HepG2 (cell line): ENCODE results near the gene HHEX. TPM values are rescaled to one million over a fixed set of nuclear protein-coding genes. Genes with fewer than 3 reads are reported as not detected.

Source experiments
- ATAC-seq: fragments of 200-7000 bp; cut with Tn5 transposase; 3 replicates; pipeline ENCODE4 v1.9.1; 2020; ENCODE audit warnings: mild to moderate bottlenecking, moderate library complexity
- BruUV-seq: library from RNA; stranded (reverse); fragments of 400-500 nt; replicated peaks from 2 replicates; lab custom pipeline; 2021; lab: Mats Ljungman, UMichigan
- CTCF ChIA-PET: fragments of 300-600 bp; formaldehyde crosslinking; extraction: SDS; loops from one replicate; lab custom pipeline; 2021; ENCODE audit warnings: low total read pairs, inconsistent platforms, low intra/inter-chr PET ratio; lab: Yijun Ruan, JAX
- POLR2A ChIA-PET: fragments of 350-600 bp; sonication (Branson Sonifier 250); formaldehyde crosslinking; loops from one replicate; lab custom pipeline; 2020; ENCODE audit warnings: antibody characterized with exemption, inconsistent platforms; lab: Yijun Ruan, JAX
- DNase-seq: peaks from one replicate; pipeline ENCODE4 v3.0.0-alpha.2; 2015; ENCODE audit warnings: low spot score
- FAIRE-seq: peaks from 3 replicates; lab custom pipeline; 2011; peaks lifted over from hg19 to GRCh38; lab: Jason Lieb, UNC
- H2AFZ ChIP-seq: one replicate; pipeline ENCODE4 v1.6.1; 2011; ENCODE audit warnings: low read length, inconsistent platforms
- H3K27ac ChIP-seq: fragments of 300-600 bp; 3 replicates; pipeline ENCODE4 v1.8.0; 2011; ENCODE audit warnings: mixed run types, mild to moderate bottlenecking, mixed read lengths, low read length, inconsistent platforms; ENCODE audit not compliant: insufficient read depth; ENCODE audit errors: extremely low read length
- H3K27me3 ChIP-seq, 2 experiments: fragments of 200-600 bp in 1 of 2; 2 replicates in 1 of 2; 3 replicates in 1 of 2; pipeline versions ENCODE4 v1.6.0 to v1.8.0; 2011; ENCODE audit warnings: low read length in 2 of 2, mild to moderate bottlenecking in 2 of 2, moderate library complexity in 2 of 2, inconsistent platforms in 1 of 2; ENCODE audit not compliant: insufficient read depth in 2 of 2, control insufficient read depth in 1 of 2
- H3K36me3 ChIP-seq, 2 experiments: fragments of 200-600 bp in 1 of 2; replicated peaks in 1 of 2; 2 replicates in 1 of 2; 3 replicates in 1 of 2; pipeline versions ENCODE4 v1.5.1 to v1.8.0; 2011; ENCODE audit warnings: low read length in 2 of 2, inconsistent platforms in 1 of 2; ENCODE audit not compliant: insufficient read depth in 2 of 2, control insufficient read depth in 1 of 2
- H3K4me1 ChIP-seq: 2 replicates; pipeline ENCODE4 v1.5.1; 2012; ENCODE audit warnings: low read length, inconsistent platforms; ENCODE audit not compliant: insufficient read depth
- H3K4me2 ChIP-seq: 2 replicates; pipeline ENCODE4 v1.6.0; 2011; ENCODE audit warnings: low read depth, low read length, inconsistent platforms
- H3K4me3 ChIP-seq, 3 experiments: fragments of 200-600 bp in 1 of 3; sonication (generic), shearing (Covaris generic) in 1 of 3; replicated peaks in 1 of 3; 2 replicates each; pipeline ENCODE4 v1.5.1; 2011 to 2016; ENCODE audit warnings: low read length in 3 of 3, inconsistent platforms in 2 of 3, low read depth in 2 of 3, mild to moderate bottlenecking in 2 of 3, control low read depth in 1 of 3, mixed read lengths in 1 of 3; ENCODE audit not compliant: insufficient read depth in 1 of 3
- H3K79me2 ChIP-seq: one replicate; pipeline ENCODE4 v1.6.1; 2011; ENCODE audit warnings: low read length, inconsistent platforms; ENCODE audit not compliant: insufficient read depth
- H3K9ac ChIP-seq: 2 replicates; pipeline ENCODE4 v1.6.0; 2011; ENCODE audit warnings: mild to moderate bottlenecking, low read depth, low read length, inconsistent platforms; ENCODE audit not compliant: insufficient read depth
- H3K9me3 ChIP-seq: 2 replicates; pipeline ENCODE4 v1.5.1; 2012; ENCODE audit warnings: mild to moderate bottlenecking, low read length
- H4K20me1 ChIP-seq: 2 replicates; pipeline ENCODE4 v1.6.0; 2011; ENCODE audit warnings: inconsistent platforms, mild to moderate bottlenecking, low read length, moderate library complexity; ENCODE audit not compliant: insufficient read depth
- HDAC1 ChIP-seq: sonication (generic); formaldehyde crosslinking; IDR thresholded peaks from 2 replicates; pipeline ENCODE4 v1.5.1; 2020; ENCODE audit warnings: mild to moderate bottlenecking, missing genetic modification reagents
- HOXD1 ChIP-seq: sonication (generic); formaldehyde crosslinking; IDR thresholded peaks from 2 replicates; pipeline ENCODE4 v1.5.0; 2020; ENCODE audit warnings: missing genetic modification reagents
- IKZF1 ChIP-seq: fragments of 450-650 bp; IDR thresholded peaks from 2 replicates; pipeline ENCODE4 v1.7.1; 2016
- MTF2 ChIP-seq: sonication (generic); formaldehyde crosslinking; IDR thresholded peaks from 2 replicates; pipeline ENCODE4 v1.5.0; 2020; ENCODE audit warnings: missing genetic modification reagents, borderline replicate concordance
- NFIC ChIP-seq: IDR thresholded peaks from 2 replicates; pipeline ENCODE4 v1.6.1; 2012; ENCODE audit warnings: mild to moderate bottlenecking, low read length, inconsistent platforms
- NFKB2 ChIP-seq: sonication (generic); formaldehyde crosslinking; IDR thresholded peaks from 2 replicates; pipeline ENCODE4 v1.4.0; 2020; ENCODE audit warnings: missing genetic modification reagents, borderline replicate concordance
- POLR2G ChIP-seq: fragments of 200-400 bp; formaldehyde crosslinking; IDR thresholded peaks from 2 replicates; pipeline ENCODE4 v1.6.1; 2018; ENCODE audit warnings: mild to moderate bottlenecking, low read depth, low read length, moderate library complexity
- RBAK ChIP-seq: sonication (generic); formaldehyde crosslinking; IDR thresholded peaks from 2 replicates; pipeline ENCODE4 v1.5.1; 2020; ENCODE audit warnings: mild to moderate bottlenecking, missing genetic modification reagents
- RFX1 ChIP-seq: fragments of 450-650 bp; IDR thresholded peaks from 2 replicates; pipeline ENCODE4 v1.6.1; 2017
- SP2 ChIP-seq: sonication (generic); formaldehyde crosslinking; IDR thresholded peaks from 2 replicates; pipeline ENCODE4 v1.5.1; 2020; ENCODE audit warnings: mild to moderate bottlenecking, missing genetic modification reagents
- SPEN ChIP-seq: sonication (generic); formaldehyde crosslinking; IDR thresholded peaks from 2 replicates; pipeline ENCODE4 v1.5.1; 2020; ENCODE audit warnings: low read depth, mild to moderate bottlenecking, missing genetic modification reagents
- ZBTB3 ChIP-seq: sonication (generic); formaldehyde crosslinking; IDR thresholded peaks from 2 replicates; pipeline ENCODE4 v1.4.0; 2020; ENCODE audit warnings: low read depth, mild to moderate bottlenecking, moderate library complexity, missing genetic modification reagents, borderline replicate concordance
- ZNF501 ChIP-seq: sonication (generic); formaldehyde crosslinking; IDR thresholded peaks from 2 replicates; pipeline ENCODE4 v1.5.1; 2020; ENCODE audit warnings: mild to moderate bottlenecking, moderate library complexity, missing genetic modification reagents
- ZNF878 ChIP-seq: sonication (generic); formaldehyde crosslinking; IDR thresholded peaks from 2 replicates; pipeline ENCODE4 v1.8.1; 2023; ENCODE audit warnings: mild to moderate bottlenecking, missing genetic modification reagents, moderate library complexity
- ZSCAN22 ChIP-seq: sonication (generic); formaldehyde crosslinking; IDR thresholded peaks from 2 replicates; pipeline ENCODE4 v1.4.0; 2020; ENCODE audit warnings: mild to moderate bottlenecking, missing genetic modification reagents
- WGBS: methylation state at CpG from one replicate; pipeline ENCODE4 v1.1.6; 2017; ENCODE audit warnings: low lambda C conversion rate; 5-methylcytosine and 5-hydroxymethylcytosine counted together
- in situ Hi-C: cut with HindIII; loops from 2 replicates; pipeline ENCODE4 v1.10.0; 2017; ENCODE audit warnings: low pct_unique_long_range_greater_than_20kb; ENCODE audit not compliant: extremely low pct_ligation_motif_present
- intact Hi-C: fragments of 100-400 bp; cut with micrococcal nuclease; formaldehyde crosslinking; loops from one replicate; pipeline ENCODE4 v1.10.0; 2022; ENCODE audit not compliant: unreplicated experiment
- polyA plus RNA-seq, 8 experiments: library from polyadenylated mRNA; depleted of rRNA in 3 of 8; stranded (reverse) in 7 of 8; unstranded in 1 of 8; fragments of >200 nt; fragmentation: Illumina TruSeq in 4 of 8; extraction: Trizol in 4 of 8; gene quantifications; 2 replicates each; pipeline versions ENCODE4 v1.2.1 to v1.2.3, GENCODE V29; 2011 to 2016; ENCODE audit warnings: low read depth in 4 of 8, missing spikeins in 1 of 8, mixed read lengths in 1 of 8; ENCODE audit not compliant: insufficient read depth in 1 of 8
- total RNA-seq, 5 experiments: library from RNA; depleted of rRNA; stranded (reverse); fragments of >200 nt; fragmentation: Illumina TruSeq; extraction: Trizol; gene quantifications; 2 replicates each; pipeline ENCODE4 v1.2.3, GENCODE V29; 2016; ENCODE audit warnings: low read depth in 1 of 5
- TF ChIP-seq, protein P1 (sequence below): sonication (generic); formaldehyde crosslinking; IDR thresholded peaks from 2 replicates; pipeline ENCODE4 v1.5.0; 2020; ENCODE audit warnings: mild to moderate bottlenecking, missing genetic modification reagents
- TF ChIP-seq, protein P2 (sequence below): sonication (generic); formaldehyde crosslinking; IDR thresholded peaks from 2 replicates; pipeline ENCODE4 v1.4.0; 2020; ENCODE audit warnings: missing genetic modification reagents

Gene HHEX
- total and polyA plus RNA-seq, 2 of the 13 experiments (the other 11 are each of a cell fraction or from before 2014, with no cell fraction given) = 44.5 to 48.7 TPM

DNA sequence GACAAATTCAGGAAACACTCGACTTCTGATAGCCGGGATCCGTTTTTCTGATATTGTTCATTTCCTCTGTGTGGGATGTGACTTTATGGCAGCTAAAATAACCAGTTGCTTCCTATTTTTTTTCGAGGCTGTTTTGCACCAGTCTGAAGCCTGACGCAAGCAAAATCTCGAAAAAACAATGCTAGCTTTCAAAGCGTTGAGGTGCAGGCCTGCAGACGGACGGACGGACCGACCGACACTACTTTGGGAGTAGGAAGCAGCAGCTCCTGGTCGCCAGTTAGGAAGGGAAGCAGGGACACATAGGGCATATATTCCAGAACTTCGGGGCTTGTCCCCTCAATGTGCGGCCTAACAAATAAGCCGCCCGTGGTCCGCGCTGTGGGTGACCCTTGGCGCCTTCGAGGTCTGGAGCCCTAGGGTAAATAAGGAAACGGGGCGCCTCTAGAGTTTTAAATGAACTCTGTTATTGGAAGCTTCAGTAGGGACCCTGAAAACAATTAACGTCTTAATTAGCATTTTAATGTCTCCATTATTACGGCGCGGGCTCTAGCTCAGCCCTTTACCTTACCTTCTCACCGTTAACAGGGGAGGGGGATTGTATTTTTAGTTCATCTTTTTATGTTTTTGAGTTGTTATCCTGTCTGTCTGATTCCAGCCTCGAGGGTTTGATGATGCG is 1.3 kb downstream of the HHEX start:
- no peak for FAIRE-seq
- no peak for ATAC-seq
- intact Hi-C loops (no loop called here), in situ Hi-C loops (no loop called here)
- ChIA-PET POLR2A (interaction anchor here (1.2 to 2.6 kb wide), 7 partner anchors 7 to 158 kb away, joined by 3 to 27 read pairs (median 9); partner anchors contain the start of gene EXOC6), CTCF (no interaction called here)
- BruUV-seq = TSS peak; percentile 47
- peak overlapping the region; percentile 99 for H3K4me2 ChIP-seq
- peaks cover 0 to 5% of the 10 kb centered on the region in 2 experiments; a peak in 2 of 5 replicates for H3K36me3 ChIP-seq
- DNase-seq = no peak
- H2AFZ ChIP-seq = no peak overlapping the region
- H3K4me1 ChIP-seq = peaks cover 42% of the 10 kb centered on the region
- H3K9ac ChIP-seq = peak overlapping the region; percentile 92
- H3K4me3 ChIP-seq = peak overlapping the region; percentile 80 to 98 (median 94)
- no peaks in the 10 kb centered on the region; a peak in 1 of 5 replicates for H3K27me3 ChIP-seq
- peaks cover 54% of the 10 kb centered on the region for H3K79me2 ChIP-seq
- no peaks in the 10 kb centered on the region for H3K9me3 ChIP-seq
- peak overlapping the region; percentile 81 for H3K27ac ChIP-seq
- 1% methylated on average over 22 of the region's 30 CpGs for WGBS
- peaks cover 13% of the 10 kb centered on the region; the same call in 1 of the 2 replicates for H4K20me1 ChIP-seq
- TF ChIP-seq, protein P1, sequence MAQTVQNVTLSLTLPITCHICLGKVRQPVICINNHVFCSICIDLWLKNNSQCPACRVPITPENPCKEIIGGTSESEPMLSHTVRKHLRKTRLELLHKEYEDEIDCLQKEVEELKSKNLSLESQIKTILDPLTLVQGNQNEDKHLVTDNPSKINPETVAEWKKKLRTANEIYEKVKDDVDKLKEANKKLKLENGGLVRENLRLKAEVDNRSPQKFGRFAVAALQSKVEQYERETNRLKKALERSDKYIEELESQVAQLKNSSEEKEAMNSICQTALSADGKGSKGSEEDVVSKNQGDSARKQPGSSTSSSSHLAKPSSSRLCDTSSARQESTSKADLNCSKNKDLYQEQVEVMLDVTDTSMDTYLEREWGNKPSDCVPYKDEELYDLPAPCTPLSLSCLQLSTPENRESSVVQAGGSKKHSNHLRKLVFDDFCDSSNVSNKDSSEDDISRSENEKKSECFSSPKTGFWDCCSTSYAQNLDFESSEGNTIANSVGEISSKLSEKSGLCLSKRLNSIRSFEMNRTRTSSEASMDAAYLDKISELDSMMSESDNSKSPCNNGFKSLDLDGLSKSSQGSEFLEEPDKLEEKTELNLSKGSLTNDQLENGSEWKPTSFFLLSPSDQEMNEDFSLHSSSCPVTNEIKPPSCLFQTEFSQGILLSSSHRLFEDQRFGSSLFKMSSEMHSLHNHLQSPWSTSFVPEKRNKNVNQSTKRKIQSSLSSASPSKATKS (CRISPR knock-in tag) = no peak
- TF ChIP-seq NFIC = 0 out of 2 replicates have a peak, but pooled peaks have one; percentile 3
- TF ChIP-seq ZBTB3 (CRISPR knock-in tag) = no peak
- no peak for TF ChIP-seq HOXD1
- TF ChIP-seq MTF2 (CRISPR knock-in tag) = no peak
- no peak for TF ChIP-seq RFX1
- TF ChIP-seq RBAK (CRISPR knock-in tag) = no peak
- 0 out of 2 replicates have a peak, but pooled peaks have one; percentile 32 for TF ChIP-seq POLR2G
- TF ChIP-seq ZSCAN22 (CRISPR knock-in tag) = no peak
- no peak for TF ChIP-seq ZNF878 (CRISPR knock-in tag)
- no peak for TF ChIP-seq ZNF501 (CRISPR knock-in tag)
- no peak for TF ChIP-seq SPEN (CRISPR knock-in tag)
- no peak for TF ChIP-seq SP2 (CRISPR knock-in tag)
- 0 out of 2 replicates have a peak, but pooled peaks have one; percentile 1 for TF ChIP-seq NFKB2 (CRISPR knock-in tag)
- TF ChIP-seq HDAC1 = peak; percentile 28; the same call in 1 of the 2 replicates
- TF ChIP-seq IKZF1 = no peak
- TF ChIP-seq, protein P2, sequence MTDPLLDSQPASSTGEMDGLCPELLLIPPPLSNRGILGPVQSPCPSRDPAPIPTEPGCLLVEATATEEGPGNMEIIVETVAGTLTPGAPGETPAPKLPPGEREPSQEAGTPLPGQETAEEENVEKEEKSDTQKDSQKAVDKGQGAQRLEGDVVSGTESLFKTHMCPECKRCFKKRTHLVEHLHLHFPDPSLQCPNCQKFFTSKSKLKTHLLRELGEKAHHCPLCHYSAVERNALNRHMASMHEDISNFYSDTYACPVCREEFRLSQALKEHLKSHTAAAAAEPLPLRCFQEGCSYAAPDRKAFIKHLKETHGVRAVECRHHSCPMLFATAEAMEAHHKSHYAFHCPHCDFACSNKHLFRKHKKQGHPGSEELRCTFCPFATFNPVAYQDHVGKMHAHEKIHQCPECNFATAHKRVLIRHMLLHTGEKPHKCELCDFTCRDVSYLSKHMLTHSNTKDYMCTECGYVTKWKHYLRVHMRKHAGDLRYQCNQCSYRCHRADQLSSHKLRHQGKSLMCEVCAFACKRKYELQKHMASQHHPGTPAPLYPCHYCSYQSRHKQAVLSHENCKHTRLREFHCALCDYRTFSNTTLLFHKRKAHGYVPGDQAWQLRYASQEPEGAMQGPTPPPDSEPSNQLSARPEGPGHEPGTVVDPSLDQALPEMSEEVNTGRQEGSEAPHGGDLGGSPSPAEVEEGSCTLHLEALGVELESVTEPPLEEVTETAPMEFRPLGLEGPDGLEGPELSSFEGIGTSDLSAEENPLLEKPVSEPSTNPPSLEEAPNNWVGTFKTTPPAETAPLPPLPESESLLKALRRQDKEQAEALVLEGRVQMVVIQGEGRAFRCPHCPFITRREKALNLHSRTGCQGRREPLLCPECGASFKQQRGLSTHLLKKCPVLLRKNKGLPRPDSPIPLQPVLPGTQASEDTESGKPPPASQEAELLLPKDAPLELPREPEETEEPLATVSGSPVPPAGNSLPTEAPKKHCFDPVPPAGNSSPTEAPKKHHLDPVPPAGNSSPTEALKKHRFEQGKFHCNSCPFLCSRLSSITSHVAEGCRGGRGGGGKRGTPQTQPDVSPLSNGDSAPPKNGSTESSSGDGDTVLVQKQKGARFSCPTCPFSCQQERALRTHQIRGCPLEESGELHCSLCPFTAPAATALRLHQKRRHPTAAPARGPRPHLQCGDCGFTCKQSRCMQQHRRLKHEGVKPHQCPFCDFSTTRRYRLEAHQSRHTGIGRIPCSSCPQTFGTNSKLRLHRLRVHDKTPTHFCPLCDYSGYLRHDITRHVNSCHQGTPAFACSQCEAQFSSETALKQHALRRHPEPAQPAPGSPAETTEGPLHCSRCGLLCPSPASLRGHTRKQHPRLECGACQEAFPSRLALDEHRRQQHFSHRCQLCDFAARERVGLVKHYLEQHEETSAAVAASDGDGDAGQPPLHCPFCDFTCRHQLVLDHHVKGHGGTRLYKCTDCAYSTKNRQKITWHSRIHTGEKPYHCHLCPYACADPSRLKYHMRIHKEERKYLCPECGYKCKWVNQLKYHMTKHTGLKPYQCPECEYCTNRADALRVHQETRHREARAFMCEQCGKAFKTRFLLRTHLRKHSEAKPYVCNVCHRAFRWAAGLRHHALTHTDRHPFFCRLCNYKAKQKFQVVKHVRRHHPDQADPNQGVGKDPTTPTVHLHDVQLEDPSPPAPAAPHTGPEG (CRISPR knock-in tag) = 0 out of 2 replicates have a peak, but pooled peaks have one; percentile 51
